GM06990 (cell line): Measurements from ENCODE around the gene HBM.

ENCODE experiments used
- DNase-seq: peaks from one replicate; pipeline ENCODE4 v3.0.0-alpha.2; 2011; ENCODE audit not compliant: insufficient read length; ENCODE audit errors: extremely low read depth
- H3K27me3 ChIP-seq: replicated peaks from 2 replicates; pipeline ENCODE4 v1.6.0; 2011; ENCODE audit warnings: low read length; ENCODE audit not compliant: control insufficient read depth, insufficient read depth
- H3K36me3 ChIP-seq: 2 replicates; pipeline ENCODE4 v1.5.1; 2011; ENCODE audit warnings: low read length; ENCODE audit not compliant: control insufficient read depth, insufficient read depth
- H3K4me3 ChIP-seq: replicated peaks from 2 replicates; pipeline ENCODE4 v1.5.1; 2011; ENCODE audit warnings: low read depth, mild to moderate bottlenecking, control low read depth, low read length
- TF ChIP-seq, protein P1 (sequence below): IDR thresholded peaks from 2 replicates; pipeline ENCODE4 v1.5.1; 2011; ENCODE audit warnings: low read length, control low read depth, mild to moderate bottlenecking, inconsistent platforms; ENCODE audit not compliant: insufficient read depth, poor library complexity, severe bottlenecking

The HBM gene

DNA sequence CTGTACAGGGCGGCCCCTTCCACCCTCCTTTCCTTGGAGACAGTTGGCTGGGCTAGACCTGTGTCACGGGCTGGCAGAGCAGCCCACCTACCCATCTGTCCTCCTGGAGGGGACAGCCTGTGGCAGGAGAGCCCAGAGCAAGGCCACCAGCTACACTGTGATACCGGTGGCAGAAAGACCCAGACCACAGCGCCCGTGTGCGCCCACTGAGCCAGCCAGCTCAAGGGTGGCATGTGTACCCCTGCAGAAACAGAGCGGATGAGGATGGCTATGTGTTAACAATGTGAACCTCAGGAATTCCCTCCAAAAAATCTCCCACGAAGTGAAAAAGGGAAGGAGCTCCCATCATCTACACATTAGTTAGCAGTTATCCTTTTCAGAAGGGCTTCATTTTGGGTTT is 21.6 kb downstream of the HBM start:
- Histone ChIP-seq H3K4me3 (no peak overlapping the region), H3K27me3 (no peaks in the 10 kb centered on the region), H3K36me3 (peaks cover 31% of the 10 kb centered on the region)
- DNase-seq, result no peak
- TF ChIP-seq, protein P1, sequence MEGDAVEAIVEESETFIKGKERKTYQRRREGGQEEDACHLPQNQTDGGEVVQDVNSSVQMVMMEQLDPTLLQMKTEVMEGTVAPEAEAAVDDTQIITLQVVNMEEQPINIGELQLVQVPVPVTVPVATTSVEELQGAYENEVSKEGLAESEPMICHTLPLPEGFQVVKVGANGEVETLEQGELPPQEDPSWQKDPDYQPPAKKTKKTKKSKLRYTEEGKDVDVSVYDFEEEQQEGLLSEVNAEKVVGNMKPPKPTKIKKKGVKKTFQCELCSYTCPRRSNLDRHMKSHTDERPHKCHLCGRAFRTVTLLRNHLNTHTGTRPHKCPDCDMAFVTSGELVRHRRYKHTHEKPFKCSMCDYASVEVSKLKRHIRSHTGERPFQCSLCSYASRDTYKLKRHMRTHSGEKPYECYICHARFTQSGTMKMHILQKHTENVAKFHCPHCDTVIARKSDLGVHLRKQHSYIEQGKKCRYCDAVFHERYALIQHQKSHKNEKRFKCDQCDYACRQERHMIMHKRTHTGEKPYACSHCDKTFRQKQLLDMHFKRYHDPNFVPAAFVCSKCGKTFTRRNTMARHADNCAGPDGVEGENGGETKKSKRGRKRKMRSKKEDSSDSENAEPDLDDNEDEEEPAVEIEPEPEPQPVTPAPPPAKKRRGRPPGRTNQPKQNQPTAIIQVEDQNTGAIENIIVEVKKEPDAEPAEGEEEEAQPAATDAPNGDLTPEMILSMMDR, result no peak

DNA sequence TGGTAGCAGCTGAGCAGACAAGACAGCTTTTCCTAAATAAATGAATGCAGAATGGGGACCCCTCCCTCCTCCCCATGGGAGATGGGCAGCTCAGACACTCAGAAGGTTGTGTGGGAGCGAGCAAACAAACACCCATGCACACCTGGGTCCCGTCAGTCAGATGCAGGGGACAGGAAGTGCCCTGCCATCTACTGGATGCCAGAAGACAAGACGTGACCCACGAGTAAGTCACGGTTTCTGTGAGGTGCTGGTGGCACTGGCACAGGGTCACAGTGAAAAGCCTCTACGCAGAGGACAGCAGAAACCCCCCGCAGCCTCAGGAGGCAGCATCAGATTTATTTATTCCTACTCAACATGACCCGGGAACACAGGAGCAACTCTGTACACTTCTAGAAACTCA is 22.9 kb downstream of the HBM start:
- no peak for DNase-seq
- H3K36me3 ChIP-seq, result peaks cover 33% of the 10 kb centered on the region

DNA sequence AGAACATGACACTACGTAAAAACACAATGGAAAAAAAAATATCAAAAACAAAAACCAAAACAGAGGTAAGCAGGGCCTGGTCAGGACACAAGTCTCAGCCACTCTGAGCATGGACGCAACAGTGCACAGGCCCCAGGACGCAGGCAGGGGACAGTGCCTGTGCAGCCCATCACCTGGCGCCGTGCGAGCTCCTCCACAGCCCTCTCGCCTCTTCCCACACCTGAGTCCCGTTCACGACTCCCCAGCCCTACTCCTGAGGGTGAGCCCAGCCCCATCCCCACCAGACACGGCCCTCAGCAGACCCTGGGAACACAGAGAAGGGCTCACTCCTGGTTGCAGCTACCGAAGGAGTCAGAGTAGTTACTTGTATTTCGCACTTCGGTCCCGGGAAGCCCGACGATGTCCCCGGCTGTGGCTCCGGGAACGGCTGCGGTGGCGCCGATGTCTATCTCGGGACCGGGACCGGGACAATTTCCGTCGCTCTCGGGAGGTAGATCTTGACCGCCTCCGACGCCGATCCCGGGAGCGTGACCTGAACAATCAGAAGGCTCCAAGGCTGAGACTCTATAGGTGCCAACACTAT is 23.9 kb downstream of the HBM start:
- TF ChIP-seq, protein P1, result no peak
- peaks cover 36% of the 10 kb centered on the region for H3K36me3 ChIP-seq
- H3K4me3 ChIP-seq, result no peak overlapping the region
- DNase-seq, result no peak
- no peaks in the 10 kb centered on the region for H3K27me3 ChIP-seq

More for the DNA sequence above, 22.9 kb downstream of the HBM start:
- TF ChIP-seq, protein P1, result peak; percentile 26
- no peak overlapping the region for H3K4me3 ChIP-seq
- H3K27me3 ChIP-seq, result no peaks in the 10 kb centered on the region

DNA sequence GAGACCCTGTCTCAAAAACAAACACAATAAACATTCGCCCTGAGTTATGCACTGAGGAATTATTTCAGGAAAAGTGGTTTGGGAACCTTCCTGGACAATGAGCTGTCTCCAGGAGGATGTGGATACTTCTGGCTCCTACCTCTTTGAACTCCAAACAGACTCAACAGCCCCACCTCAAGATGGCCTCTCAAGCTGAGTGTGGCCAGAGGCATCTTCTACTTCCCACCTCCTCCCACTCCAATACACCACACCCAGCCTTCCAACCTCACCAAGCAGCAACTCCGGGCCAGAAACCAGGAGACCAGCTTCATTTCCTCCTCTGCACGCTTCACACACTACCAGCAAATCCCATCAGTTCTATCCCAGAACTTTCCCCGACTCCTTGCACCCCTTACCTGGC is 26.1 kb downstream of the HBM start:
- DNase-seq, result no peak
- TF ChIP-seq, protein P1, result no peak
- no peaks in the 10 kb centered on the region for H3K27me3 ChIP-seq
- H3K36me3 ChIP-seq, result peaks cover 42% of the 10 kb centered on the region
- no peak overlapping the region for H3K4me3 ChIP-seq

DNA sequence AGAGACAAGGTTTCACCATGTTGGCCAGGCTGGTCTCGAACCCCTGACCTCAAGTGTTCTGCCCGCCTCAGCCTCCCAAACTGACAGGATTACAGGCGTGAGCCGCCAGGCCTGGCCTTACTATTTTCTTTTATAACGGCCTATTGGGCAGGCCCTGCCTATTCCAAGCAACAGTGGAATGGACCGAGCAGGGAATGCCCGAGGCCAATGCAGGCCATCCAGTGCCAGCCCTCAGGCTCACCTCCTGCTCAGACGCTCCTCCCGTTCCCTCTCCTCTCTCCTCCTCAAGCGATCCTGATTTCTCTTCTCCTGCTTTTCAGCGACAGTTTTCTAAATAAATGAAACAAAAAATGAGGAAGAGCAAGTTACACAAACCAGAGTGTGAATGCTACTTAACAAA is 26.9 kb downstream of the HBM start:
- H3K27me3 ChIP-seq, result no peaks in the 10 kb centered on the region
- TF ChIP-seq, protein P1, result no peak
- H3K4me3 ChIP-seq, result no peak overlapping the region
- H3K36me3 ChIP-seq, result peaks cover 39% of the 10 kb centered on the region
- DNase-seq, result no peak

DNA sequence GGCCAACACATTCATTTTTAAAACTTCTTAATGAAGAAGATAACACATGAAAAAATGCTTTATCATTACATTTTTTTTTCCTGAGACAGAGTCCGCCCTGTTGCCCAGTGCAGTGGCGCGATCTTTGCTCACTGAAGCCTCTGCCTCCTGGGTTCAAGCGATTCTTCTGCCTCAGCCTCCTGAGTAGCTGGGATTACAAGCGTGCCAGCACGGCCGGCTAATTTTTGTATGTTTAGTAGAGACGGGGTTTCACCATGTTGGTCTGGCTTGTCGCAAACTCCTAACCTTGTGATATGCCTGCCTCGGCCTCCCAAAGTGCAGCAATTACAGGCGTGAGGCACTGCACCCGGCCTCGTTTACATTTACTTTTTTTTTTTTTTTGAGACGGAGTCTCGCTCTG is 27.7 kb downstream of the HBM start:
- TF ChIP-seq, protein P1, result no peak
- H3K4me3 ChIP-seq, result no peak overlapping the region
- no peaks in the 10 kb centered on the region for H3K27me3 ChIP-seq
- DNase-seq, result no peak
- peaks cover 39% of the 10 kb centered on the region for H3K36me3 ChIP-seq
